Prostate gland (tissue), 2 donors: ENCODE measurements around the gene SARDH. TPM values are rescaled to one million over a fixed set of nuclear protein-coding genes. Genes with fewer than 3 reads are reported as not detected.

Experiments used
- DNase-seq: peaks from one replicate; pipeline ENCODE4 v3.0.0-alpha.2; 2019; ENCODE audit warnings: low spot score
- H3K27ac ChIP-seq, 2 donors: fragments of 200-600 bp; sonication (generic); 2 replicates each; pipeline ENCODE4 v1.5.1; 2017 to 2019
- H3K27me3 ChIP-seq: fragments of 200-600 bp; sonication (generic); replicated peaks from 2 replicates; pipeline ENCODE4 v1.5.1; 2019; ENCODE audit not compliant: insufficient read depth
- H3K36me3 ChIP-seq, 2 donors: fragments of 200-600 bp; sonication (generic); 1 replicate in 1 of 2; 2 replicates in 1 of 2; pipeline versions ENCODE4 v1.5.1 to v1.8.1; 2017 to 2019
- H3K4me1 ChIP-seq: fragments of 200-600 bp; sonication (generic); replicated peaks from 2 replicates; pipeline ENCODE4 v1.5.1; 2019
- H3K4me3 ChIP-seq, 2 donors: fragments of 200-600 bp; sonication (generic); 2 replicates each; pipeline ENCODE4 v1.5.1; 2017 to 2019
- H3K9me3 ChIP-seq: fragments of 200-600 bp; sonication (generic); 2 replicates; pipeline ENCODE4 v1.5.1; 2017
- POLR2A ChIP-seq: fragments of 450-650 bp; IDR thresholded peaks from one replicate; pipeline ENCODE4 v1.6.1; 2016; ENCODE audit warnings: antibody characterized with exemption, mild to moderate bottlenecking
- POLR2AphosphoS5 ChIP-seq: sonication (generic); formaldehyde crosslinking; IDR thresholded peaks from one replicate; pipeline ENCODE4 v1.6.1; 2017; ENCODE audit warnings: antibody characterized with exemption
- WGBS: methylation state at CpG from one replicate; pipeline ENCODE4 v1.1.5; 2018; 5-methylcytosine and 5-hydroxymethylcytosine counted together
- intact Hi-C: fragments of 100-400 bp; cut with DNase I; formaldehyde crosslinking; loops from one replicate; pipeline ENCODE4 v1.14.2; 2022
- total RNA-seq, 2 donors: library from RNA; depleted of rRNA; stranded (reverse); fragments of >200 nt; gene quantifications; one replicate each; pipeline ENCODE4 v1.1.0, GENCODE V29; 2016
- TF ChIP-seq, protein P1 (sequence below), 4 experiments: fragments of 200-600 bp in 2 of 4; fragments of 450-650 bp in 2 of 4; sonication (generic) in 2 of 4; IDR thresholded peaks; 1 replicate in 3 of 4; 2 replicates in 1 of 4; pipeline ENCODE4 v1.5.1; 2016 to 2019; ENCODE audit warnings: antibody characterized with exemption in 4 of 4, mild to moderate bottlenecking in 2 of 4, moderate library complexity in 2 of 4

Gene SARDH
- total RNA-seq, 2 donors from 2014 or later, result 6.7 to 7.2 TPM

- DNase-seq, result no peak
- Histone ChIP-seq H3K36me3 (no peaks in the 10 kb centered on the region), H3K9me3 (no peaks in the 10 kb centered on the region), H3K4me1 (no peaks in the 10 kb centered on the region), H3K27me3 (no peaks in the 10 kb centered on the region), H3K27ac (no peak overlapping the region), H3K4me3 (no peak overlapping the region)
- intact Hi-C loops, result no loop called here
- 89% methylated on average over 32 of the region's 32 CpGs for WGBS
- TF ChIP-seq POLR2AphosphoS5, result no peak
These were observed 44.2 kb downstream of the SARDH start for GRCh38 chr9:133693703-133694529.

- intact Hi-C loops, result no loop called here
These were observed 45.0 kb downstream of the SARDH start for GRCh38 chr9:133693116-133693515.

DNA sequence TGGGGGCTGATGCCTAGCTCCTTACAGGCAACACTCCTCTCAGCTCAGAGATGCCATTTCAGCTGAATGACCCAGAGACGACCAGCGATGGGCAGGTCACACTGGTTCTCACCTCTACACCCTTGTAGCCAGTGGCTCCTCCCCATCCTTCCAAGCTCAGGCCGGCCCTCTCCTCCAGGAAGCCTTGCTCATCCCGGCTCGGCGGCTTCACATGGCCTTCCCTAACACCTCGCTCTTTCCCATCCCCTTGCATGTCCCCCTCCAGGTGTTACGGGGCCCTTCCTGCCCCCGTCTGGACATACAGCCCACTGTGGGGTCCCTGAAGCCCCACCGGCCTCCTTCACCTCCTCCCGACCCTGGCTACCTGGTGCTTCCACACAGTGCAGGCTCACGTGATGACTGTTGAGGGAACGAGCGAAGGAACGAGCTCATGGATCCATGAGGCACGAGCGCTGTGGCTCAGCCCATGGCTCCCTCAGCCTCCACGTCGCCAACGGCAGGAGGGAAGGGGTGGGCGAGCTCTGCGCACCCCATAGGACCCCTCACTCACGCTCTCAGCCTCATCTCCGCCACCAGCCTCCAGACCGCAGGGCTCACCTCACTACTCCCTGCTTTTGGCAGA is 45.7 kb downstream of the SARDH start:
- Histone ChIP-seq H3K4me1 (no peaks in the 10 kb centered on the region), H3K27ac (no peak overlapping the region), H3K27me3 (no peaks in the 10 kb centered on the region), H3K9me3 (no peaks in the 10 kb centered on the region), H3K36me3 (no peaks in the 10 kb centered on the region), H3K4me3 (no peak overlapping the region)
- no peak for DNase-seq
- WGBS, result 94% methylated on average over 25 of the region's 25 CpGs
- TF ChIP-seq, protein P1, sequence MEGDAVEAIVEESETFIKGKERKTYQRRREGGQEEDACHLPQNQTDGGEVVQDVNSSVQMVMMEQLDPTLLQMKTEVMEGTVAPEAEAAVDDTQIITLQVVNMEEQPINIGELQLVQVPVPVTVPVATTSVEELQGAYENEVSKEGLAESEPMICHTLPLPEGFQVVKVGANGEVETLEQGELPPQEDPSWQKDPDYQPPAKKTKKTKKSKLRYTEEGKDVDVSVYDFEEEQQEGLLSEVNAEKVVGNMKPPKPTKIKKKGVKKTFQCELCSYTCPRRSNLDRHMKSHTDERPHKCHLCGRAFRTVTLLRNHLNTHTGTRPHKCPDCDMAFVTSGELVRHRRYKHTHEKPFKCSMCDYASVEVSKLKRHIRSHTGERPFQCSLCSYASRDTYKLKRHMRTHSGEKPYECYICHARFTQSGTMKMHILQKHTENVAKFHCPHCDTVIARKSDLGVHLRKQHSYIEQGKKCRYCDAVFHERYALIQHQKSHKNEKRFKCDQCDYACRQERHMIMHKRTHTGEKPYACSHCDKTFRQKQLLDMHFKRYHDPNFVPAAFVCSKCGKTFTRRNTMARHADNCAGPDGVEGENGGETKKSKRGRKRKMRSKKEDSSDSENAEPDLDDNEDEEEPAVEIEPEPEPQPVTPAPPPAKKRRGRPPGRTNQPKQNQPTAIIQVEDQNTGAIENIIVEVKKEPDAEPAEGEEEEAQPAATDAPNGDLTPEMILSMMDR (IDR thresholded peaks at IDR 0.05), result no peak
- TF ChIP-seq POLR2AphosphoS5, result no peak
- no peak for TF ChIP-seq POLR2A
- intact Hi-C loops, result no loop called here

More at GRCh38 chr9:133693116-133693515, 45.0 kb downstream of the SARDH start:
- Histone ChIP-seq H3K4me1 (no peaks in the 10 kb centered on the region), H3K9me3 (no peaks in the 10 kb centered on the region), H3K27me3 (no peaks in the 10 kb centered on the region), H3K27ac (no peak overlapping the region), H3K36me3 (no peaks in the 10 kb centered on the region), H3K4me3 (no peak overlapping the region)
- WGBS, result over 99% methylated on average over 9 of the region's 10 CpGs
- DNase-seq, result no peak
- TF ChIP-seq, protein P1 (IDR thresholded peaks at IDR 0.05), result no peak
- TF ChIP-seq POLR2AphosphoS5 (no peak), POLR2A (no peak)

GRCh38 chr9:133691626-133692363 is 46.4 kb downstream of the SARDH start:
- TF ChIP-seq POLR2AphosphoS5 (no peak), POLR2A (no peak)
- TF ChIP-seq, protein P1 (IDR thresholded peaks at IDR 0.05), result no peak
- H3K9me3 ChIP-seq, result no peaks in the 10 kb centered on the region
- no peak overlapping the region for H3K27ac ChIP-seq
- no peak for DNase-seq
- WGBS, result 86% methylated on average over 19 of the region's 19 CpGs
- H3K4me3 ChIP-seq, result no peak overlapping the region
- H3K36me3 ChIP-seq, result no peaks in the 10 kb centered on the region
- no peaks in the 10 kb centered on the region for H3K4me1 ChIP-seq
- intact Hi-C loops, result no loop called here
- H3K27me3 ChIP-seq, result no peaks in the 10 kb centered on the region

DNA sequence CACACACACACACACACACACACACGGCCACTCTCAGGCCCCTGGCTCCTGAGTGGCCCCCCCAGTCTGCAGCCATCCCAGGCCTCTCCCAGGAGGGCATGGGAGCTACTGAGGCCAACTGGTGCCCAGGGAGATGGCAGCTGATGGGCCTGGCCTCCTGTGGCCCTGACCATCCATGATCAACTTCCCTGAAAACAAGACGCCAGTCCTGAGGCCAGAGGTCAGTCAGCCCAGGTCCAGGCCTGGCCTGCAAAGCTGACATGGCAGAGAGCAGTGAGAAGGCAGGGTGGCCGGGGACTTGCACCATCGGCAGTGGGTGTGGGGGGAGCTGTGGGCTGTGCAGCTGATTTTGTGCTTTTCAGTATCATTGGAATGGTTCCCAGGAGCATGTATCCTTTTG is 47.0 kb downstream of the SARDH start:
- no peaks in the 10 kb centered on the region for H3K9me3 ChIP-seq
- TF ChIP-seq POLR2AphosphoS5 (no peak), POLR2A (no peak)
- TF ChIP-seq, protein P1 (IDR thresholded peaks at IDR 0.05), result no peak
- H3K27me3 ChIP-seq, result no peaks in the 10 kb centered on the region
- H3K36me3 ChIP-seq, result no peaks in the 10 kb centered on the region
- no peak overlapping the region for H3K4me3 ChIP-seq
- WGBS, result 91% methylated on average over 3 of the region's 4 CpGs
- no peak overlapping the region for H3K27ac ChIP-seq
- H3K4me1 ChIP-seq, result no peaks in the 10 kb centered on the region
- intact Hi-C loops, result no loop called here
- no peak for DNase-seq
